Sigmoid colon (tissue), 4 donors: ENCODE measurements around the gene TTLL12.

Source experiments
- EP300 ChIP-seq, 4 donors: sonication (generic); formaldehyde crosslinking; IDR thresholded peaks; one replicate each; pipeline ENCODE4 v1.6.1; 2017; ENCODE audit warnings: antibody characterized with exemption in 4 of 4
- POLR2A ChIP-seq, 2 donors: fragments of 450-650 bp; IDR thresholded peaks; one replicate each; pipeline ENCODE4 v1.6.1; 2016; ENCODE audit warnings: antibody characterized with exemption in 2 of 2, mild to moderate bottlenecking in 2 of 2, moderate library complexity in 2 of 2
- POLR2AphosphoS5 ChIP-seq, 4 donors: sonication (generic); formaldehyde crosslinking; IDR thresholded peaks; one replicate each; pipeline ENCODE4 v1.6.1; 2017; ENCODE audit warnings: antibody characterized with exemption in 4 of 4
- TF ChIP-seq, protein P1 (sequence below), 4 experiments: fragments of 450-650 bp in 3 of 4; fragments of 200-600 bp in 1 of 4; IDR thresholded peaks; one replicate each; pipeline ENCODE4 v1.5.1; 2016 to 2019; ENCODE audit warnings: antibody characterized with exemption in 4 of 4, mild to moderate bottlenecking in 3 of 4, moderate library complexity in 2 of 4

DNA sequence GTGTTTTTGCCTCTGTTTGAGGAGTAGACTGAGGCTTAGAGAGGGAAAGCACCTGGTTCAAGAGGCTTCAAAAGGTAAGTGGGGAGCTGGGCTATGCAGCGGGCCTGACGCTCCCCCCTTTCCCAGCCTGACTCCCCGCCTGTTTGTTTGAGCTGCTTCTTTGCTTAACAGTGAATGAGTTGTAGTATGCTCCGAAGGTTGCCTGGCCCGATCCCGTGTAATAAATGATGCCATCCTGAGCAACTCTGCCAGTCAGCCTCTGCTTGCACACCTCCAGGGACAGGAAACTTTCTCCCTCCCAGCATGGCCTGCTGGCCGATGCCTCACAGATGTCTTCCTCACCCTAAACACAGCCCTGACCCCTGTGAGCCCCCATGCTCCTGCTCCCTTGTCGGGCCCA is 45.5 kb upstream of the TTLL12 start:
- no peak for TF ChIP-seq POLR2A (IDR thresholded peaks at IDR 0.05)
- TF ChIP-seq, protein P1, sequence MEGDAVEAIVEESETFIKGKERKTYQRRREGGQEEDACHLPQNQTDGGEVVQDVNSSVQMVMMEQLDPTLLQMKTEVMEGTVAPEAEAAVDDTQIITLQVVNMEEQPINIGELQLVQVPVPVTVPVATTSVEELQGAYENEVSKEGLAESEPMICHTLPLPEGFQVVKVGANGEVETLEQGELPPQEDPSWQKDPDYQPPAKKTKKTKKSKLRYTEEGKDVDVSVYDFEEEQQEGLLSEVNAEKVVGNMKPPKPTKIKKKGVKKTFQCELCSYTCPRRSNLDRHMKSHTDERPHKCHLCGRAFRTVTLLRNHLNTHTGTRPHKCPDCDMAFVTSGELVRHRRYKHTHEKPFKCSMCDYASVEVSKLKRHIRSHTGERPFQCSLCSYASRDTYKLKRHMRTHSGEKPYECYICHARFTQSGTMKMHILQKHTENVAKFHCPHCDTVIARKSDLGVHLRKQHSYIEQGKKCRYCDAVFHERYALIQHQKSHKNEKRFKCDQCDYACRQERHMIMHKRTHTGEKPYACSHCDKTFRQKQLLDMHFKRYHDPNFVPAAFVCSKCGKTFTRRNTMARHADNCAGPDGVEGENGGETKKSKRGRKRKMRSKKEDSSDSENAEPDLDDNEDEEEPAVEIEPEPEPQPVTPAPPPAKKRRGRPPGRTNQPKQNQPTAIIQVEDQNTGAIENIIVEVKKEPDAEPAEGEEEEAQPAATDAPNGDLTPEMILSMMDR (IDR thresholded peaks at IDR 0.05), result no peak
- TF ChIP-seq EP300 (IDR thresholded peaks at IDR 0.05), result no peak
- no peak for TF ChIP-seq POLR2AphosphoS5 (IDR thresholded peaks at IDR 0.05)
